NCI-H2081 (cell line): ENCODE results near the gene LEPR.
"Not testable (repeated sequence)": the region's sequence is repeated elsewhere in the genome, so short reads cannot be mapped to it uniquely, and the experiment has no call there.

ENCODE experiments used
- DNase-seq, 2 experiments: peaks; one replicate each; lab custom pipeline; 2025; lab: John Stamatoyannopoulos, UW

Gene LEPR

GRCh38 chr1:65437616-65438015, 17.1 kb downstream of the LEPR start:
- no peak for DNase-seq

- DNase-seq, result no peak
Measured at GRCh38 chr1:65440322-65440900, 19.9 kb downstream of the LEPR start.

- DNase-seq, result no peak
Measured at GRCh38 chr1:65440915-65441314, 20.4 kb downstream of the LEPR start.

- no peak for DNase-seq
Measured at GRCh38 chr1:65441464-65441863, 21.0 kb downstream of the LEPR start.

GRCh38 chr1:65442442-65442841, 22.0 kb downstream of the LEPR start:
- DNase-seq, result no peak

- no peak for DNase-seq
Measured at GRCh38 chr1:65443647-65444046, 23.2 kb downstream of the LEPR start.

GRCh38 chr1:65444128-65444640, 23.7 kb downstream of the LEPR start:
- DNase-seq, result no peak

GRCh38 chr1:65445837-65446236, 25.4 kb downstream of the LEPR start:
- no peak for DNase-seq

- no peak for DNase-seq
Measured at GRCh38 chr1:65449214-65449823, 28.9 kb downstream of the LEPR start.

- not testable (repeated sequence) for DNase-seq
Measured at GRCh38 chr1:65455678-65456077, 35.2 kb downstream of the LEPR start.

GRCh38 chr1:65456481-65456880, 36.0 kb downstream of the LEPR start:
- no peak for DNase-seq

GRCh38 chr1:65457868-65458267, 37.4 kb downstream of the LEPR start:
- no peak for DNase-seq

GRCh38 chr1:65458730-65459396, 38.4 kb downstream of the LEPR start:
- no peak for DNase-seq

GRCh38 chr1:65459397-65459768, 38.9 kb downstream of the LEPR start:
- peak in 1 of 2 experiments; percentile 18 for DNase-seq

GRCh38 chr1:65465837-65466236, 45.4 kb downstream of the LEPR start:
- not testable (repeated sequence) for DNase-seq

- DNase-seq, result no peak
Measured at GRCh38 chr1:65467536-65467935, 47.1 kb downstream of the LEPR start.

GRCh38 chr1:65469126-65469888, 48.8 kb downstream of the LEPR start:
- DNase-seq, result no peak

- DNase-seq, result no peak
Measured at GRCh38 chr1:65469889-65470340, 49.4 kb downstream of the LEPR start.
